B cell (primary cell): ENCODE measurements around the gene CCDC186. TPM values are rescaled to one million over a fixed set of nuclear protein-coding genes. Genes with fewer than 3 reads are reported as not detected.

Experiments
- ATAC-seq: fragments of 200-7000 bp; cut with Tn5 transposase; one replicate; pipeline ENCODE4 v1.10.0; 2021; ENCODE audit warnings: low read depth, mild to moderate bottlenecking, moderate number of reproducible peaks, moderate library complexity
- CTCF ChIA-PET: fragments of 350-600 bp; sonication (Branson Sonifier 250); formaldehyde crosslinking; loops from one replicate; lab custom pipeline; 2021; ENCODE audit warnings: antibody characterized with exemption, inconsistent platforms; lab: Charles Lee
- POLR2A ChIA-PET: fragments of 350-600 bp; sonication (Branson Sonifier 250); formaldehyde crosslinking; loops from one replicate; lab custom pipeline; 2021; ENCODE audit warnings: antibody characterized with exemption; lab: Charles Lee
- DNase-seq: peaks from one replicate; pipeline ENCODE4 v3.0.0; 2013
- H2AFZ ChIP-seq: 2 replicates; pipeline ENCODE4 v1.6.1; 2012; ENCODE audit warnings: mild to moderate bottlenecking, low read depth, low read length; ENCODE audit not compliant: insufficient read depth, poor library complexity, severe bottlenecking
- H3K27ac ChIP-seq, 2 donors: 1 replicate in 1 of 2; 2 replicates in 1 of 2; pipeline ENCODE4 v1.5.1; 2012 to 2013; ENCODE audit warnings: low read length in 2 of 2, mild to moderate bottlenecking in 2 of 2, moderate library complexity in 1 of 2
- H3K27me3 ChIP-seq, 4 experiments: fragments of 200-600 bp in 1 of 4; sonication (generic) in 1 of 4; replicated peaks in 1 of 4; 1 replicate in 2 of 4; 2 replicates in 2 of 4; pipeline versions ENCODE4 v1.6.1 to v1.7.0; 2013 to 2016; ENCODE audit warnings: low read length in 3 of 4, mild to moderate bottlenecking in 2 of 4, mixed read lengths in 1 of 4, moderate library complexity in 1 of 4; ENCODE audit not compliant: insufficient read depth in 4 of 4, control insufficient read depth in 3 of 4; ENCODE audit errors: control extremely low read depth in 1 of 4
- H3K36me3 ChIP-seq, 2 experiments: replicated peaks in 1 of 2; 1 replicate in 1 of 2; 2 replicates in 1 of 2; pipeline versions ENCODE4 v1.6.1 to v1.7.1; 2013; ENCODE audit warnings: low read length in 1 of 2; ENCODE audit not compliant: insufficient read depth in 2 of 2, control insufficient read depth in 1 of 2; ENCODE audit errors: control extremely low read depth in 1 of 2, extremely low read depth in 1 of 2
- H3K4me1 ChIP-seq, 2 donors: fragments of 200-600 bp in 1 of 2; sonication (generic) in 1 of 2; 1 replicate in 1 of 2; 2 replicates in 1 of 2; pipeline versions ENCODE4 v1.5.1 to v1.6.1; 2013 to 2017; ENCODE audit warnings: low read length in 2 of 2; ENCODE audit not compliant: control insufficient read depth in 2 of 2, insufficient read depth in 2 of 2
- H3K4me2 ChIP-seq: replicated peaks from 2 replicates; pipeline ENCODE3; 2012; ENCODE audit warnings: mild to moderate bottlenecking, low read depth, low read length; ENCODE audit not compliant: poor library complexity, severe bottlenecking
- H3K4me3 ChIP-seq, 5 experiments: fragments of 200-600 bp in 1 of 5; sonication (generic) in 1 of 5; 1 replicate in 3 of 5; 2 replicates in 2 of 5; pipeline versions ENCODE4 v1.5.1 to v1.7.0; 2011 to 2016; ENCODE audit warnings: low read length in 4 of 5, mild to moderate bottlenecking in 4 of 5, low read depth in 2 of 5, control low read depth in 1 of 5, moderate library complexity in 1 of 5; ENCODE audit not compliant: insufficient read depth in 1 of 5; ENCODE audit errors: control extremely low read depth in 1 of 5, extremely low read depth in 1 of 5
- H3K79me2 ChIP-seq: fragments of 200-600 bp; sonication (generic); one replicate; pipeline ENCODE4 v1.6.0; 2016; ENCODE audit warnings: low read length; ENCODE audit not compliant: control insufficient read depth, insufficient read depth
- H3K9ac ChIP-seq: fragments of 200-600 bp; sonication (generic); 2 replicates; pipeline ENCODE4 v1.6.1; 2017; ENCODE audit warnings: mild to moderate bottlenecking, low read length, moderate library complexity
- H3K9me3 ChIP-seq, 3 donors: one replicate each; pipeline versions ENCODE4 v1.6.1 to v1.7.1; 2013; ENCODE audit warnings: low read length in 2 of 3; ENCODE audit not compliant: control insufficient read depth in 2 of 3, insufficient read depth in 1 of 3; ENCODE audit errors: control extremely low read depth in 1 of 3
- H4K20me1 ChIP-seq: 2 replicates; pipeline ENCODE4 v1.6.0; 2012; ENCODE audit warnings: mild to moderate bottlenecking, low read length; ENCODE audit not compliant: insufficient read depth, control insufficient read depth, poor library complexity, severe bottlenecking
- H3K27ac Mint-ChIP-seq: one replicate; pipeline ENCODE4 v1.8.0; 2021; ENCODE audit warnings: mixed read lengths
- H3K27me3 Mint-ChIP-seq: one replicate; pipeline ENCODE4 v1.8.0; 2021; ENCODE audit warnings: mixed read lengths
- H3K4me1 Mint-ChIP-seq: one replicate; pipeline ENCODE4 v1.8.0; 2021; ENCODE audit warnings: mixed read lengths
- H3K4me3 Mint-ChIP-seq: one replicate; pipeline ENCODE4 v1.8.0; 2021; ENCODE audit warnings: mixed read lengths
- H3K9me3 Mint-ChIP-seq: one replicate; pipeline ENCODE4 v1.8.0; 2022; ENCODE audit warnings: mixed read lengths; ENCODE audit not compliant: insufficient read depth
- EZH2 ChIP-seq: IDR thresholded peaks from 2 replicates; pipeline ENCODE4 v1.6.1; 2012; ENCODE audit warnings: borderline replicate concordance, low read depth, mild to moderate bottlenecking, moderate library complexity, low read length; ENCODE audit not compliant: insufficient read depth, poor library complexity, severe bottlenecking
- WGBS: methylation state at CpG from one replicate; pipeline ENCODE4 v1.1.5; 2013; ENCODE audit warnings: missing lambda C conversion rate; ENCODE audit not compliant: insufficient coverage; 5-methylcytosine and 5-hydroxymethylcytosine counted together
- intact Hi-C: fragments of 100-400 bp; cut with micrococcal nuclease; formaldehyde crosslinking; loops from one replicate; pipeline ENCODE4 v1.10.0; 2022
- polyA plus RNA-seq: library from polyadenylated mRNA; depleted of rRNA; stranded (reverse); fragments of >200 nt; gene quantifications from 2 replicates; pipeline ENCODE4 v1.2.3, GENCODE V29; 2012
- total RNA-seq, 2 donors: library from RNA; stranded (reverse); fragments of 120-200 nt in 1 of 2; gene quantifications; 1 replicate in 1 of 2; 2 replicates in 1 of 2; pipeline versions ENCODE4 v1.2.3 to v1.2.4, GENCODE V29; 2013 to 2022
- TF ChIP-seq, protein P1 (sequence below): fragments of 200-600 bp; IDR thresholded peaks from one replicate; pipeline ENCODE4 v1.8.0; 2022; ENCODE audit warnings: antibody characterized with exemption, mild to moderate bottlenecking

CCDC186 gene
- total and polyA plus RNA-seq, 2 donors (not counting 1 experiment from before 2014, with no cell fraction given) = 8.0 to 33.8 TPM

DNA sequence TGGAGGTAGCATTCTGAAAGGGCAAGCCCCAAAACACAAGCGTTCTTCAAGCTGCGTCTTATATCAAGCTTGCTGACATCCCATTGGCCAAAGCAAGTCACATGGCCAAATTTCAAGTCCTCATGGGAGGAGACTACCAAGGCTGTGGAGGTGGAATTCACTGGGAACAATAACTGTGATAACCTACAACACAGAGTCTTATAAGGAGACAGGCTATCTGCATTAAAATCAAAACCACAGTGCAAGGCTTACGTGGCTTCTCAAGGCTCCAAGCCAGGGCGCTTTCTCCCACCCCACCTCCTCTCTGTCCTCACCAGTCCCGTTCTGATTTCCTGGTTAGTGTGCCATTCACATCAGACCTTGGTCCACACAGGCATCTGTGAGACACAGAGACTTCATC lies 91.0 kb downstream of the CCDC186 start:
- 94% methylated on average over 5 of the region's 5 CpGs for WGBS
- DNase-seq (no peak), ATAC-seq (no peak)
- POLR2A ChIA-PET = no interaction called here
- peaks cover 6% of the 10 kb centered on the region for H3K27me3 Mint-ChIP-seq
- Histone ChIP-seq H3K9me3 (peaks cover 0 to 8% (median 0%) of the 10 kb centered on the region in 3 donors), H3K9ac (no peak overlapping the region), H4K20me1 (no peaks in the 10 kb centered on the region), H2AFZ (no peak overlapping the region), H3K4me1 (no peaks in the 10 kb centered on the region), H3K4me3 (no peak overlapping the region), H3K36me3 (no peaks in the 10 kb centered on the region), H3K27ac (no peak overlapping the region), H3K79me2 (no peaks in the 10 kb centered on the region), H3K27me3 (no peaks in the 10 kb centered on the region), H3K4me2 (no peak overlapping the region)
- TF ChIP-seq, protein P1, sequence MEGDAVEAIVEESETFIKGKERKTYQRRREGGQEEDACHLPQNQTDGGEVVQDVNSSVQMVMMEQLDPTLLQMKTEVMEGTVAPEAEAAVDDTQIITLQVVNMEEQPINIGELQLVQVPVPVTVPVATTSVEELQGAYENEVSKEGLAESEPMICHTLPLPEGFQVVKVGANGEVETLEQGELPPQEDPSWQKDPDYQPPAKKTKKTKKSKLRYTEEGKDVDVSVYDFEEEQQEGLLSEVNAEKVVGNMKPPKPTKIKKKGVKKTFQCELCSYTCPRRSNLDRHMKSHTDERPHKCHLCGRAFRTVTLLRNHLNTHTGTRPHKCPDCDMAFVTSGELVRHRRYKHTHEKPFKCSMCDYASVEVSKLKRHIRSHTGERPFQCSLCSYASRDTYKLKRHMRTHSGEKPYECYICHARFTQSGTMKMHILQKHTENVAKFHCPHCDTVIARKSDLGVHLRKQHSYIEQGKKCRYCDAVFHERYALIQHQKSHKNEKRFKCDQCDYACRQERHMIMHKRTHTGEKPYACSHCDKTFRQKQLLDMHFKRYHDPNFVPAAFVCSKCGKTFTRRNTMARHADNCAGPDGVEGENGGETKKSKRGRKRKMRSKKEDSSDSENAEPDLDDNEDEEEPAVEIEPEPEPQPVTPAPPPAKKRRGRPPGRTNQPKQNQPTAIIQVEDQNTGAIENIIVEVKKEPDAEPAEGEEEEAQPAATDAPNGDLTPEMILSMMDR = no peak
- TF ChIP-seq EZH2 = no peak
- H3K27ac Mint-ChIP-seq = no peak overlapping the region
- H3K4me1 Mint-ChIP-seq = no peaks in the 10 kb centered on the region
- no peaks in the 10 kb centered on the region for H3K9me3 Mint-ChIP-seq
- intact Hi-C loops = no loop called here
- CTCF ChIA-PET = interaction anchor here (1.1 kb wide), 1 partner anchor 284 kb away, joined by 3 read pairs; no protein-coding TSS in a partner anchor
- no peak overlapping the region for H3K4me3 Mint-ChIP-seq

- intact Hi-C loops = no loop called here
- no peaks in the 10 kb centered on the region for H3K9me3 Mint-ChIP-seq
- 96% methylated on average over 8 of the region's 8 CpGs for WGBS
Observed at GRCh38 chr10:114081911-114082583, 92.0 kb downstream of the CCDC186 start.

More at GRCh38 chr10:114081911-114082583, 92.0 kb downstream of the CCDC186 start:
- Mint-ChIP-seq H3K27ac (no peak overlapping the region), H3K27me3 (peaks cover 6% of the 10 kb centered on the region), H3K4me3 (no peak overlapping the region), H3K4me1 (peaks cover 6% of the 10 kb centered on the region)
- ChIA-PET POLR2A (no interaction called here), CTCF (interaction anchor here (1.1 kb wide), 1 partner anchor 283 kb away, joined by 3 read pairs; no protein-coding TSS in a partner anchor)
- H3K36me3 ChIP-seq = no peaks in the 10 kb centered on the region
- no peak for ATAC-seq
- H3K9ac ChIP-seq = no peak overlapping the region
- no peak overlapping the region for H3K4me3 ChIP-seq
- H2AFZ ChIP-seq = no peak overlapping the region
- TF ChIP-seq EZH2 = no peak
- TF ChIP-seq, protein P1 = no peak
- no peak overlapping the region for H3K4me2 ChIP-seq
- H3K4me1 ChIP-seq = peaks cover 0 to 6% of the 10 kb centered on the region in 2 donors
- H3K9me3 ChIP-seq = peaks cover 0 to 8% (median 0%) of the 10 kb centered on the region in 3 donors
- H3K79me2 ChIP-seq = no peaks in the 10 kb centered on the region
- H3K27ac ChIP-seq = no peak overlapping the region
- no peak for DNase-seq
- H4K20me1 ChIP-seq = no peaks in the 10 kb centered on the region
- H3K27me3 ChIP-seq = no peaks in the 10 kb centered on the region
